Heart right ventricle (tissue), 16 donors: ENCODE data around the gene FAM118B. TPM values are rescaled to one million over a fixed set of nuclear protein-coding genes. Genes with fewer than 3 reads are reported as not detected.
A peak's percentile ranks its signal among the peaks of the same experiment; 100 is the strongest.

Experiments
- ATAC-seq, 8 donors: fragments of 200-7000 bp; cut with Tn5 transposase; one replicate each; pipeline ENCODE4 v1.9.1; 2020; ENCODE audit warnings: mild to moderate bottlenecking in 8 of 8, moderate library complexity in 8 of 8, moderate number of reproducible peaks in 1 of 8
- DNase-seq, 2 donors: peaks; one replicate each; pipeline ENCODE4 v3.0.0-alpha.2; 2020
- H3K27ac ChIP-seq, 10 donors: fragments of 200-600 bp; sonication (generic) in 2 of 10; one replicate each; pipeline versions ENCODE4 v1.5.0 to v1.8.0; 2020 to 2022; ENCODE audit warnings: mild to moderate bottlenecking in 3 of 10
- H3K27me3 ChIP-seq, 7 donors: fragments of 200-600 bp; one replicate each; pipeline ENCODE4 v1.8.0; 2021 to 2022; ENCODE audit warnings: mild to moderate bottlenecking in 2 of 7
- H3K36me3 ChIP-seq, 9 donors: fragments of 200-600 bp; sonication (generic) in 1 of 9; one replicate each; pipeline versions ENCODE4 v1.5.0 to v1.8.0; 2020 to 2022; ENCODE audit warnings: mild to moderate bottlenecking in 2 of 9
- H3K4me1 ChIP-seq, 9 donors: fragments of 200-600 bp; sonication (generic) in 1 of 9; one replicate each; pipeline versions ENCODE4 v1.5.0 to v1.8.0; 2020 to 2022; ENCODE audit warnings: mild to moderate bottlenecking in 4 of 9
- H3K4me3 ChIP-seq, 10 donors: fragments of 200-600 bp; sonication (generic) in 2 of 10; one replicate each; pipeline versions ENCODE4 v1.5.0 to v1.8.0; 2020 to 2022; ENCODE audit warnings: mild to moderate bottlenecking in 7 of 10, moderate library complexity in 2 of 10
- H3K9me3 ChIP-seq, 11 donors: fragments of 200-600 bp in 10 of 11; sonication (generic) in 2 of 11; one replicate each; pipeline versions ENCODE4 v1.5.0 to v1.8.0; 2013 to 2022; ENCODE audit warnings: mild to moderate bottlenecking in 2 of 11, control low read depth in 1 of 11, moderate library complexity in 1 of 11
- WGBS, 2 donors: extraction: QIAGEN DNeasy Blood & Tissue Kit; methylation state at CpG; one replicate each; pipeline ENCODE4 v1.1.7; 2013; ENCODE audit warnings: inconsistent platforms in 1 of 2; 5-methylcytosine and 5-hydroxymethylcytosine counted together
- intact Hi-C, 10 donors: fragments of 100-400 bp; cut with DNase I; formaldehyde crosslinking; loops; one replicate each; pipeline versions ENCODE4 v1.11.1 to v1.14.2; 2022
- polyA plus RNA-seq, 2 donors: library from polyadenylated mRNA; stranded (reverse); fragments of 200-250 nt; gene quantifications; one replicate each; pipeline ENCODE4 v1.2.3, GENCODE V29; 2013
- total RNA-seq, 10 donors: library from RNA; stranded (reverse); fragmentation: NEBNext Ultra II Directional in 3 of 10; extraction: Animal tissue kit (Norgen Biotek cat#: 25700) in 3 of 10; gene quantifications; one replicate each; pipeline versions ENCODE4 v1.2.1 to v1.2.4, GENCODE V29; 2021 to 2023
- TF ChIP-seq, protein P1 (sequence below), 9 donors: fragments of 200-600 bp; sonication (generic) in 2 of 9; IDR thresholded peaks; one replicate each; pipeline versions ENCODE4 v1.5.0 to v1.8.0; 2021 to 2022; ENCODE audit warnings: antibody characterized with exemption in 9 of 9, mild to moderate bottlenecking in 5 of 9, moderate library complexity in 1 of 9
- donor health status: Arrhythmogenic right ventricular cardiomyopathy.
- donor health status: ischemic (EF 13 %, LVEDD 7.1; RV severe dilation, severe dysfunction).
- donor health status: healthy with polysubstance abuse.
- donor health status: DM: no; HTN: yes; CAD: no.
- donor health status: DM: no; HTN: no; CAD: no.
- donor health status: ischemic (EF 25% LVEDD 6.9; RV normal size, moderate dysfunction).
- donor health status: ischemic (EF 25% LVEDD 5.7; RV mildly dilated, moderate dysfunction).
- donor health status: healthy.
- donor health status: DM: yes; HTN: yes; CAD: no.
- donor health status: Ischemic cardiomyopathy.
- donor health status: ischemic (EF 35%, LVEDD 5.7; RV mildly dilated, moderate dysfunction).
- donor health status: nonischemic (EF 11% LVEDD 7.7; RV severe dilation, severe dysfunction).
- donor health status: DM: yes; HTN: yes; CAD: no.
- donor health status: PGD.
- donor health status: ischemic (EF 29% LVEDD 5.4; RV normal size, mild dysfunction).
- donor health status: nonischemic (EF 23%, LVEDD 6.1; RV moderate dilation, normal function).

The FAM118B gene
- total and polyA plus RNA-seq, 12 donors = 7.6 to 52.8 (median 22.5) TPM

DNA sequence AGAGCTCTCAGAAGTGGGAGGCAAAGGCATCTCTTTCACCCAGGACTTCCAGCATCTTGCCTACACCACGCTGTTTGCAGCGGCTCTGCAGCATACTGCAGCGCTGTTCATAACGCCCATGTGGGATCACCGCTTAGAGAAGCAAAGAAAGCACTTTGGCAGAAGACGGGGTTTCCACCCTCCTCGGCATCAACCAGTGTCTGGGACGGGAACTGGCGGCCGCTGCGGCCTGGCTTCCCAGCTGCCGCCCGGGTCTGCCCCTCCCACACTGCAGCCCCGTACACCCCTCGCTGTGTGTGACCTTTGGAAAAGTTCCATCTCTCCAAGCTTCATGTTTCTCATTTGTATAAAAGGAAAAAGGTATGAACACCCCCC is 70.8 kb downstream of the FAM118B start:
- peak; percentile 68 to 87 (median 81) for ATAC-seq
- Histone ChIP-seq H3K4me3 (peak overlapping the region; percentile 49 to 87 (median 78)), H3K4me1 (peaks cover 0 to 51% (median 11%) of the 10 kb centered on the region in 9 donors), H3K27ac (peak overlapping the region; percentile 55 to 97 (median 93)), H3K36me3 (peaks cover 0 to 17% (median 0%) of the 10 kb centered on the region in 9 donors), H3K27me3 (no peaks in the 10 kb centered on the region), H3K9me3 (no peaks in the 10 kb centered on the region)
- WGBS, 2 donors = 2% methylated on average over 15 of the region's 15 CpGs
- TF ChIP-seq, protein P1, sequence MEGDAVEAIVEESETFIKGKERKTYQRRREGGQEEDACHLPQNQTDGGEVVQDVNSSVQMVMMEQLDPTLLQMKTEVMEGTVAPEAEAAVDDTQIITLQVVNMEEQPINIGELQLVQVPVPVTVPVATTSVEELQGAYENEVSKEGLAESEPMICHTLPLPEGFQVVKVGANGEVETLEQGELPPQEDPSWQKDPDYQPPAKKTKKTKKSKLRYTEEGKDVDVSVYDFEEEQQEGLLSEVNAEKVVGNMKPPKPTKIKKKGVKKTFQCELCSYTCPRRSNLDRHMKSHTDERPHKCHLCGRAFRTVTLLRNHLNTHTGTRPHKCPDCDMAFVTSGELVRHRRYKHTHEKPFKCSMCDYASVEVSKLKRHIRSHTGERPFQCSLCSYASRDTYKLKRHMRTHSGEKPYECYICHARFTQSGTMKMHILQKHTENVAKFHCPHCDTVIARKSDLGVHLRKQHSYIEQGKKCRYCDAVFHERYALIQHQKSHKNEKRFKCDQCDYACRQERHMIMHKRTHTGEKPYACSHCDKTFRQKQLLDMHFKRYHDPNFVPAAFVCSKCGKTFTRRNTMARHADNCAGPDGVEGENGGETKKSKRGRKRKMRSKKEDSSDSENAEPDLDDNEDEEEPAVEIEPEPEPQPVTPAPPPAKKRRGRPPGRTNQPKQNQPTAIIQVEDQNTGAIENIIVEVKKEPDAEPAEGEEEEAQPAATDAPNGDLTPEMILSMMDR (IDR thresholded peaks at IDR 0.05) = no peak
- intact Hi-C loops = loop anchor here in 2 of 10 donors (2.0 to 5.0 kb wide), 2 partner anchors 14 to 65 kb away; partner anchors contain the start of genes FOXRED1 (in 1 of the 2) and SRPRA (in 1 of the 2)
- DNase-seq = peak; percentile 48 to 63

DNA sequence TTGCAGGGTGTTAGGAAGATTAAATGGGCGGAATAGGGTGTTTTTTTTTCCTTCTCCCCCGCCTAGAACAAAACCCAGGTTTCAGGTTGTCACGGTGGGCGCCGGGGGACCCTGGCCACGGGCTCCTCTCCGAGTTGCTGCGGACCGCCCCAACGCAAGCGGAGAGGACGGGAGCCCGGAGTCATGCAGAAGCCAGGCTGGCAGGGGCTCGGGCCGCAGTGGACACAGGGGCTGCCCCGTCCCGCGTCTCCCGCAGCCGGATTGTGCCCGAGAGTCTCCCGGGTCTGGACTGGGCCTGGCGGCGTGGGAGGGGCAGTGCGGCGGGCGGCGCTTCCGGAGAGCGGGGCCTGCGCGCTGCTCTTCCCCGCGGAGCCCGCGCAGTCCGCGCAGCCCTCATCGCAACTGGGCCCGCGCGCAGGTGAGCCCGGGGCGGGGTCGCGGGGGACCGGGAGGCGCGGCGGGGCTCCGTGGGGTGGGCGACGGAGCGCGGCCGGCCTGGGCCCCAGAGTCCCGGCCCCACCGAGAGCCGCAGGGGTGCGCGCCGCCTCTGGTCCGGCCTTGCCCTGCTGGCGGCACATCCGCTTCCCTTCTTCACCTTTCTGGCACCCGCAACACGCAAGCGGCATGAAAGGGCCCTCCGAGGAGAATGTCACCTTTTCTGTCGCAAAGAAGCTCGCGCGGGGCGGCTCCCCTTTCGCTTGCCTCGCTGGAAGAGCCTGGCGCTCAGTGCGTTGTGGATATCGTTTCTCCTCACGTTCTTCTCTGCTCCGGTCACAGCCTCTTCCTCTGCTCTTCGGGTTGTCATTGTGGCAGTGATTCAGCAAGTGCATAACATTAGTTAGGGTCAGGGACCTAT is 71.4 kb downstream of the FAM118B start, which contains the start of gene TIRAP:
TIRAP (plus strand) TSS at position 358 of the 856 bp plus-strand sequence. CDS start 7,802 bp downstream, outside the sequence.
- H3K4me1 ChIP-seq = peaks cover 0 to 51% (median 11%) of the 10 kb centered on the region in 9 donors
- intact Hi-C loops = loop anchor here in 2 of 10 donors (2.0 to 5.0 kb wide), 2 partner anchors 14 to 66 kb away; partner anchors contain the start of genes FOXRED1 (in 1 of the 2) and SRPRA (in 1 of the 2)
- peak within 1 kb of the TSS; percentile 49 to 87 (median 78) for H3K4me3 ChIP-seq
- TF ChIP-seq, protein P1 (IDR thresholded peaks at IDR 0.05) = peak in 1 of 9 donors; percentile 35
- peak within 1 kb of the TSS; percentile 55 to 97 (median 93) for H3K27ac ChIP-seq
- WGBS, 2 donors = 0% methylated on average over 77 to 82 of the region's 82 CpGs
- DNase-seq (peak; percentile 69 to 79), ATAC-seq (peak; percentile 89 to 95 (median 92))
- H3K27me3 ChIP-seq = no peaks in the 10 kb centered on the region
- H3K36me3 ChIP-seq = peaks cover 0 to 17% (median 0%) of the 10 kb centered on the region in 9 donors
- no peaks in the 10 kb centered on the region for H3K9me3 ChIP-seq

DNA sequence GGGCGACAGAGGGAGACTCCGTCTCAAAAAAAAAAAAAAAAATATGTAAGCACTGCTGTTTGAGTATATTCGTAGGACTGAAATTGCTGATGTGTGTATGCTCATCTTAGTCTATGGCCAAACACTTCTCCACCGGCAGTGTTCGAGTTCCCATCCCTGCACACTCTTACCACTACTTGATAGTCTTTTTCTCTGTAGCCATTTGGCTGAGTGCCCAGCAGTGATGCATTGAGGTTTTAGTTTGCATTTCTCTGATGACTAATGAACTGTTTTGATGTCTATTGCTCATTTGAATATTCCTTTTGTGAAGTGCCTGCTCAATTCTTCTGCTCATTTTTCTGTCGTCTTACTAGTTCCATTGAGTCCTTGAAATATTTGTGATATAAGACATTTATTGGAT is 73.2 kb downstream of the FAM118B start:
- 64 to 68% methylated on average over 6 of the region's 6 CpGs for WGBS, 2 donors
- H3K27ac ChIP-seq = no peak overlapping the region
- H3K4me1 ChIP-seq = peaks cover 0 to 51% (median 11%) of the 10 kb centered on the region in 9 donors
- DNase-seq = no peak
- no peaks in the 10 kb centered on the region for H3K27me3 ChIP-seq
- no peak for ATAC-seq
- peak overlapping the region in 1 of 10 donors; percentile 82 for H3K4me3 ChIP-seq
- no peaks in the 10 kb centered on the region for H3K9me3 ChIP-seq
- peaks cover 0 to 33% (median 7%) of the 10 kb centered on the region in 9 donors for H3K36me3 ChIP-seq
- TF ChIP-seq, protein P1 (IDR thresholded peaks at IDR 0.05) = no peak
- intact Hi-C loops = loop anchor here in 2 of 10 donors (2.0 to 5.0 kb wide), 2 partner anchors 18 to 68 kb away; no protein-coding TSS in a partner anchor

DNA sequence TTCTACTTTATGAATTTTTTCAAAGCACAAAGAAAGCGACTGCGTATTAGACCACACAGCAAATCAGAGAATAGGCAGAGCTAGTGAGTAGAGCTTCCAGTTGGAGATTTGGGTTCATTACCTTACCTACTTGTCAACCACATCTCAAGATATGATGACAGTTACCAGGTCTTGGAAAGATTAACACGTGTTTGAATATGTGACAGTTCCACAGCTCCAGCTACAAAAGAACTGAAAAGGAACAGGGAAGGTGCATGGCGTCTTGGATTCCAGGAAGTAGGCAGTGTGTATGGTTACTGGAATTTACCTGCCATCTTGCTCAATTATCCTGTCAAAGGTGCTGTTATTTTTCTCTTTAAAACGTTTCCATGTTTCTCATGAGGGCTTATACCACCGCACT is 76.7 kb downstream of the FAM118B start:
- H3K4me1 ChIP-seq = peaks cover 0 to 22% (median 4%) of the 10 kb centered on the region in 9 donors
- DNase-seq = no peak
- no peak for ATAC-seq
- H3K27ac ChIP-seq = no peak overlapping the region
- no peaks in the 10 kb centered on the region for H3K9me3 ChIP-seq
- H3K36me3 ChIP-seq = peaks cover 0 to 67% (median 18%) of the 10 kb centered on the region in 9 donors
- 76 to 83% methylated on average over 6 of the region's 6 CpGs for WGBS, 2 donors
- TF ChIP-seq, protein P1 (IDR thresholded peaks at IDR 0.05) = no peak
- intact Hi-C loops = no loop called here
- no peak overlapping the region for H3K4me3 ChIP-seq
- H3K27me3 ChIP-seq = no peaks in the 10 kb centered on the region
